Liver (tissue), 9 donors: ENCODE data around the gene TEKT2. TPM values are rescaled to one million over a fixed set of nuclear protein-coding genes. Genes with fewer than 3 reads are reported as not detected.

ENCODE experiments used
- DNase-seq: peaks from one replicate; pipeline ENCODE4 v3.0.0-alpha.2; 2017; ENCODE audit warnings: low spot score
- H3K27ac ChIP-seq, 2 donors: one replicate each; pipeline ENCODE4 v1.7.0; 2013; ENCODE audit warnings: inconsistent platforms in 2 of 2, low read length in 2 of 2, control low read depth in 1 of 2, low read depth in 1 of 2, mild to moderate bottlenecking in 1 of 2
- H3K27me3 ChIP-seq, 4 donors: one replicate each; pipeline versions ENCODE4 v1.6.1 to v1.7.0; 2013; ENCODE audit warnings: low read length in 3 of 4, inconsistent platforms in 1 of 4, mild to moderate bottlenecking in 1 of 4, moderate library complexity in 1 of 4; ENCODE audit not compliant: control insufficient read depth in 4 of 4, insufficient read depth in 4 of 4
- H3K36me3 ChIP-seq, 4 donors: one replicate each; pipeline versions ENCODE4 v1.6.1 to v1.7.0; 2013; ENCODE audit warnings: low read length in 3 of 4, mild to moderate bottlenecking in 3 of 4, low read depth in 1 of 4, moderate library complexity in 1 of 4; ENCODE audit not compliant: control insufficient read depth in 4 of 4, insufficient read depth in 3 of 4
- H3K4me1 ChIP-seq, 4 donors: one replicate each; pipeline versions ENCODE4 v1.6.1 to v1.7.0; 2013; ENCODE audit warnings: low read length in 3 of 4, mild to moderate bottlenecking in 3 of 4, moderate library complexity in 1 of 4; ENCODE audit not compliant: control insufficient read depth in 4 of 4, insufficient read depth in 4 of 4
- H3K4me3 ChIP-seq, 3 donors: one replicate each; pipeline versions ENCODE4 v1.6.1 to v1.7.0; 2013; ENCODE audit warnings: low read length in 3 of 3, control low read depth in 1 of 3, low read depth in 1 of 3, mild to moderate bottlenecking in 1 of 3
- H3K9ac ChIP-seq, 2 donors: one replicate each; pipeline ENCODE4 v1.7.0; 2013; ENCODE audit warnings: low read length in 2 of 2, mild to moderate bottlenecking in 2 of 2, moderate library complexity in 2 of 2, control low read depth in 1 of 2, low read depth in 1 of 2
- H3K9me3 ChIP-seq, 4 donors: one replicate each; pipeline versions ENCODE4 v1.6.1 to v1.7.0; 2013; ENCODE audit warnings: low read length in 3 of 4; ENCODE audit not compliant: control insufficient read depth in 4 of 4
- EGR1 ChIP-seq, 2 donors: IDR thresholded peaks; 2 replicates each; pipeline ENCODE4 v1.6.1; 2016 to 2018; ENCODE audit warnings: antibody characterized with exemption in 2 of 2, low read depth in 2 of 2
- FOXA1 ChIP-seq: IDR thresholded peaks from 2 replicates; pipeline ENCODE4 v1.6.1; 2016; ENCODE audit warnings: antibody characterized with exemption
- FOXA2 ChIP-seq: IDR thresholded peaks from 2 replicates; pipeline ENCODE4 v1.6.1; 2016; ENCODE audit warnings: antibody characterized with exemption
- GABPA ChIP-seq, 2 donors: IDR thresholded peaks in 1 of 2; conservative IDR thresholded peaks in 1 of 2; 2 replicates each; pipeline ENCODE4 v1.6.1; 2016; ENCODE audit warnings: antibody characterized with exemption in 2 of 2, mild to moderate bottlenecking in 1 of 2, moderate library complexity in 1 of 2
- HNF4A ChIP-seq, 2 donors: conservative IDR thresholded peaks; 2 replicates each; pipeline ENCODE4 v1.6.1; 2016; ENCODE audit warnings: antibody characterized with exemption in 2 of 2, mild to moderate bottlenecking in 2 of 2
- HNF4G ChIP-seq: IDR thresholded peaks from 2 replicates; pipeline ENCODE4 v1.6.1; 2016; ENCODE audit warnings: antibody characterized with exemption
- JUND ChIP-seq, 2 donors: IDR thresholded peaks; 2 replicates each; pipeline ENCODE4 v1.6.1; 2016; ENCODE audit warnings: antibody characterized with exemption in 2 of 2
- NR2F2 ChIP-seq: IDR thresholded peaks from 2 replicates; pipeline ENCODE4 v1.6.1; 2016; ENCODE audit warnings: antibody characterized with exemption
- RAD21 ChIP-seq, 2 donors: IDR thresholded peaks; 2 replicates each; pipeline ENCODE4 v1.6.1; 2016; ENCODE audit warnings: antibody characterized with exemption in 2 of 2, mild to moderate bottlenecking in 2 of 2
- RXRA ChIP-seq, 2 donors: IDR thresholded peaks; 2 replicates each; pipeline ENCODE4 v1.6.1; 2017 to 2018; ENCODE audit warnings: antibody characterized with exemption in 2 of 2, mild to moderate bottlenecking in 1 of 2
- SP1 ChIP-seq: IDR thresholded peaks from 2 replicates; pipeline ENCODE4 v1.6.1; 2018; ENCODE audit warnings: antibody characterized with exemption, mild to moderate bottlenecking
- TAF1 ChIP-seq: conservative IDR thresholded peaks from 2 replicates; pipeline ENCODE4 v1.6.1; 2016; ENCODE audit warnings: antibody characterized with exemption, mild to moderate bottlenecking
- YY1 ChIP-seq: IDR thresholded peaks from 2 replicates; pipeline ENCODE4 v1.6.1; 2016; ENCODE audit warnings: antibody characterized with exemption, mild to moderate bottlenecking
- WGBS: extraction: QIAGEN DNeasy Blood & Tissue Kit; methylation state at CpG from one replicate; pipeline ENCODE4 v1.1.7; 2013; 5-methylcytosine and 5-hydroxymethylcytosine counted together
- polyA plus RNA-seq, 2 donors: library from polyadenylated mRNA; stranded (reverse) in 1 of 2; unstranded in 1 of 2; fragments of 200-250 nt in 1 of 2; fragments of >200 nt in 1 of 2; fragmentation: Nextera tagmentation in 1 of 2; extraction: Ambion mirVana in 1 of 2; gene quantifications; one replicate each; pipeline versions ENCODE4 v1.2.1 to v1.2.3, GENCODE V29; 2013 to 2015
- total RNA-seq, 2 donors: library from RNA; depleted of rRNA; stranded (reverse); fragments of >200 nt; gene quantifications; one replicate each; pipeline ENCODE4 v1.2.3, GENCODE V29; 2014
- TF ChIP-seq, protein P1 (sequence below): IDR thresholded peaks from 2 replicates; pipeline ENCODE4 v1.6.1; 2016; ENCODE audit warnings: antibody characterized with exemption
- TF ChIP-seq, protein P2 (sequence below): IDR thresholded peaks from 2 replicates; pipeline ENCODE4 v1.6.1; 2016; ENCODE audit warnings: antibody characterized with exemption
- TF ChIP-seq, protein P3 (sequence below): IDR thresholded peaks from 2 replicates; pipeline ENCODE4 v1.6.1; 2016; ENCODE audit warnings: antibody characterized with exemption
- TF ChIP-seq, protein P4 (sequence below): fragments of 150-350 bp; IDR thresholded peaks from 2 replicates; pipeline ENCODE4 v1.5.1; 2017; ENCODE audit warnings: improper control_type of control experiment, low read depth, low read length; ENCODE audit not compliant: missing input control
- donor health status: healthy.
- donor health status: healthy.
- donor health status: healthy.
- donor health status: healthy.
- donor health status: healthy.

TEKT2 gene
- total and polyA plus RNA-seq, 4 donors = 0.14 to 0.17 TPM; not detected in 2

DNA sequence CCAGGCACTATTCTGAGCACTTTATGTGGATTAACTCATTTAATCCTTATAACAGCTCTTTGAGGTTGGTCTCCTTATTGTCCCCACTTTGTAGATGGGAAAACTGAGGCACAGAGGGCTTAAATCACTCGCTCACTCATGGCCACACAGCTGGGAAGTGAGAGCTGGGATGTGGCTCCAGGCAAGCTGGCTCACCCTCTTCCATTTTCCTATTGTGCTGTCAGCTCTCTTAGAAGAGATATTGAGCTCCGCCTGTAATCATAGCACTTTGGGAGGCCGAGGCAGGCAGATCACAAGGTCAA lies 45.0 kb downstream of the TEKT2 start:
- H3K9ac ChIP-seq = no peak overlapping the region
- H3K36me3 ChIP-seq = no peaks in the 10 kb centered on the region
- peaks cover 0 to 3% (median 0%) of the 10 kb centered on the region in 4 donors for H3K4me1 ChIP-seq
- no peaks in the 10 kb centered on the region for H3K27me3 ChIP-seq
- 92% methylated on average over 3 of the region's 3 CpGs for WGBS
- DNase-seq = no peak
- no peak overlapping the region for H3K4me3 ChIP-seq
- H3K9me3 ChIP-seq = no peaks in the 10 kb centered on the region
- H3K27ac ChIP-seq = no peak overlapping the region
- TF ChIP-seq, protein P1, sequence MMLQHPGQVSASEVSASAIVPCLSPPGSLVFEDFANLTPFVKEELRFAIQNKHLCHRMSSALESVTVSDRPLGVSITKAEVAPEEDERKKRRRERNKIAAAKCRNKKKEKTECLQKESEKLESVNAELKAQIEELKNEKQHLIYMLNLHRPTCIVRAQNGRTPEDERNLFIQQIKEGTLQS = no peak
- TF ChIP-seq HNF4A (conservative IDR thresholded peaks at IDR 0.05) = no peak
- TF ChIP-seq TAF1 = no peak
- TF ChIP-seq FOXA2 = no peak
- TF ChIP-seq RAD21 (IDR thresholded peaks at IDR 0.05) = no peak
- TF ChIP-seq GABPA (IDR thresholded peaks at IDR 0.05 in 1 of 2, conservative IDR thresholded peaks at IDR 0.05 in 1 of 2) = no peak
- no peak for TF ChIP-seq RXRA (IDR thresholded peaks at IDR 0.05)
- no peak for TF ChIP-seq EGR1 (IDR thresholded peaks at IDR 0.05; ENCODE audit: low read depth in 2 of 2)
- TF ChIP-seq SP1 = no peak
- TF ChIP-seq, protein P2, sequence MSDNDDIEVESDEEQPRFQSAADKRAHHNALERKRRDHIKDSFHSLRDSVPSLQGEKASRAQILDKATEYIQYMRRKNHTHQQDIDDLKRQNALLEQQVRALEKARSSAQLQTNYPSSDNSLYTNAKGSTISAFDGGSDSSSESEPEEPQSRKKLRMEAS = no peak
- no peak for TF ChIP-seq FOXA1
- TF ChIP-seq NR2F2 = no peak

DNA sequence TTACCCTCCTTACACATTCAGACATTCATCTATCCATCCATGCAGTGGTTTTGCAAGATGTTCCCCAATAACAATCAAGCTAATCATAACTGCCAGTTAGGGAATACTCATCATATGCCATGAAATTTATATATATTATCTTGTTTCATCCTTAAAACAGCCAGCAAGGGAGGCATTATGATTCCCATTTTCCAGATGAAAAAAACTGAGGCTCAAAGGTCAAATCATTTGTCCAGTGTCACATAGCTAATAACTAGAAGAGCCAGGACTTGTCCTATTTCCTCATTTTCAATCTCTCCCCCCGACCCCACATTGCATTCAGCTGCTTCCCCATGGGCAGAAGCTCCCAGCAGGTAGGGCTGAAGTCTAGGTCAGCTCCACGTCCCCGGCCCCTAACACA lies 48.1 kb downstream of the TEKT2 start:
- Histone ChIP-seq H3K36me3 (peaks cover 1 to 9% (median 5%) of the 10 kb centered on the region in 4 donors), H3K9ac (no peak overlapping the region), H3K27me3 (no peaks in the 10 kb centered on the region), H3K27ac (no peak overlapping the region), H3K4me1 (no peaks in the 10 kb centered on the region), H3K9me3 (no peaks in the 10 kb centered on the region), H3K4me3 (no peak overlapping the region)
- TF ChIP-seq, protein P2 = no peak
- TF ChIP-seq, protein P3, sequence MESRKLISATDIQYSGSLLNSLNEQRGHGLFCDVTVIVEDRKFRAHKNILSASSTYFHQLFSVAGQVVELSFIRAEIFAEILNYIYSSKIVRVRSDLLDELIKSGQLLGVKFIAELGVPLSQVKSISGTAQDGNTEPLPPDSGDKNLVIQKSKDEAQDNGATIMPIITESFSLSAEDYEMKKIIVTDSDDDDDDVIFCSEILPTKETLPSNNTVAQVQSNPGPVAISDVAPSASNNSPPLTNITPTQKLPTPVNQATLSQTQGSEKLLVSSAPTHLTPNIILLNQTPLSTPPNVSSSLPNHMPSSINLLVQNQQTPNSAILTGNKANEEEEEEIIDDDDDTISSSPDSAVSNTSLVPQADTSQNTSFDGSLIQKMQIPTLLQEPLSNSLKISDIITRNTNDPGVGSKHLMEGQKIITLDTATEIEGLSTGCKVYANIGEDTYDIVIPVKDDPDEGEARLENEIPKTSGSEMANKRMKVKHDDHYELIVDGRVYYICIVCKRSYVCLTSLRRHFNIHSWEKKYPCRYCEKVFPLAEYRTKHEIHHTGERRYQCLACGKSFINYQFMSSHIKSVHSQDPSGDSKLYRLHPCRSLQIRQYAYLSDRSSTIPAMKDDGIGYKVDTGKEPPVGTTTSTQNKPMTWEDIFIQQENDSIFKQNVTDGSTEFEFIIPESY = no peak
- TF ChIP-seq FOXA1 = no peak
- TF ChIP-seq, protein P1 = no peak
- no peak for TF ChIP-seq TAF1
- no peak for TF ChIP-seq GABPA (IDR thresholded peaks at IDR 0.05 in 1 of 2, conservative IDR thresholded peaks at IDR 0.05 in 1 of 2)
- no peak for TF ChIP-seq HNF4A (conservative IDR thresholded peaks at IDR 0.05)
- no peak for DNase-seq
- 81% methylated on average over 3 of the region's 3 CpGs for WGBS

DNA sequence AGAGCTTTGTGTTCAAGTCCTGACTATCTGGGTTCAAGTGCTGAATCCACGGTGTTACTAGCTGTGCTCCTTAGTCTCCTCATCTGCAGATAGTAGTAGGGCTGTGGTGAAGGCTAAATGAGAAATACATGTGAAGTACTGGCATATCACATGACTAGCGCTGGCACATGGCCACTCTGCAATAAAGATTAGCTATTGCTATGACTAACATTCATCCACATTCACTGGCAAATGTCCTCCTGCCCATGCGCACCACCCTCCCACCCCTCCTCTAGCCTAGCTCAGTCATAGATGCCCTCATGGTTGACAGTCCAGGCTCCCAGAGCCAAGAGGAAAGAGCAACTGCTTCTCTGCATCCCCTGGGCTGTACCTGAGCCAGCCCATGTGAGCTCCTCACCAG lies 49.6 kb downstream of the TEKT2 start:
- DNase-seq = no peak
- Histone ChIP-seq H3K9ac (no peak overlapping the region), H3K4me3 (no peak overlapping the region), H3K36me3 (peaks cover 4 to 23% (median 17%) of the 10 kb centered on the region in 4 donors), H3K27me3 (no peaks in the 10 kb centered on the region), H3K9me3 (no peaks in the 10 kb centered on the region), H3K4me1 (no peaks in the 10 kb centered on the region), H3K27ac (no peak overlapping the region)
- 83% methylated on average over 3 of the region's 3 CpGs for WGBS
- TF ChIP-seq, protein P2 = no peak
- TF ChIP-seq NR2F2 = no peak
- no peak for TF ChIP-seq SP1
- no peak for TF ChIP-seq FOXA2
- TF ChIP-seq JUND (IDR thresholded peaks at IDR 0.05) = no peak
- TF ChIP-seq YY1 = no peak
- TF ChIP-seq, protein P4, sequence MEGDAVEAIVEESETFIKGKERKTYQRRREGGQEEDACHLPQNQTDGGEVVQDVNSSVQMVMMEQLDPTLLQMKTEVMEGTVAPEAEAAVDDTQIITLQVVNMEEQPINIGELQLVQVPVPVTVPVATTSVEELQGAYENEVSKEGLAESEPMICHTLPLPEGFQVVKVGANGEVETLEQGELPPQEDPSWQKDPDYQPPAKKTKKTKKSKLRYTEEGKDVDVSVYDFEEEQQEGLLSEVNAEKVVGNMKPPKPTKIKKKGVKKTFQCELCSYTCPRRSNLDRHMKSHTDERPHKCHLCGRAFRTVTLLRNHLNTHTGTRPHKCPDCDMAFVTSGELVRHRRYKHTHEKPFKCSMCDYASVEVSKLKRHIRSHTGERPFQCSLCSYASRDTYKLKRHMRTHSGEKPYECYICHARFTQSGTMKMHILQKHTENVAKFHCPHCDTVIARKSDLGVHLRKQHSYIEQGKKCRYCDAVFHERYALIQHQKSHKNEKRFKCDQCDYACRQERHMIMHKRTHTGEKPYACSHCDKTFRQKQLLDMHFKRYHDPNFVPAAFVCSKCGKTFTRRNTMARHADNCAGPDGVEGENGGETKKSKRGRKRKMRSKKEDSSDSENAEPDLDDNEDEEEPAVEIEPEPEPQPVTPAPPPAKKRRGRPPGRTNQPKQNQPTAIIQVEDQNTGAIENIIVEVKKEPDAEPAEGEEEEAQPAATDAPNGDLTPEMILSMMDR = no peak
- TF ChIP-seq GABPA (IDR thresholded peaks at IDR 0.05 in 1 of 2, conservative IDR thresholded peaks at IDR 0.05 in 1 of 2) = no peak
- TF ChIP-seq RXRA (IDR thresholded peaks at IDR 0.05) = no peak
- no peak for TF ChIP-seq EGR1 (IDR thresholded peaks at IDR 0.05; ENCODE audit: low read depth in 2 of 2)
- TF ChIP-seq HNF4A (conservative IDR thresholded peaks at IDR 0.05) = no peak
- TF ChIP-seq FOXA1 = no peak
- TF ChIP-seq, protein P3 = no peak
- TF ChIP-seq, protein P1 = no peak
- no peak for TF ChIP-seq RAD21 (IDR thresholded peaks at IDR 0.05)
- TF ChIP-seq HNF4G = no peak
- TF ChIP-seq TAF1 = no peak
